T-cell (primary cell): ENCODE measurements around the gene ZRANB1. TPM values are rescaled to one million over a fixed set of nuclear protein-coding genes. Genes with fewer than 3 reads are reported as not detected.

ENCODE experiments used
- ATAC-seq, 4 experiments: fragments of 200-7000 bp in 3 of 4; fragments of 150-1000 bp in 1 of 4; cut with Tn5 transposase; replicated peaks in 1 of 4; 1 replicate in 3 of 4; 2 replicates in 1 of 4; pipeline ENCODE4 v1.10.0; 2021; ENCODE audit warnings: moderate library complexity in 3 of 4, mild to moderate bottlenecking in 2 of 4, moderate number of reproducible peaks in 1 of 4
- CTCF ChIA-PET, 2 donors: fragments of 300-600 bp; sonication (Branson Sonifier 250); formaldehyde crosslinking; loops; one replicate each; lab custom pipeline; 2022; ENCODE audit warnings: antibody characterized with exemption in 2 of 2; lab: Charles Lee
- POLR2A ChIA-PET, 2 donors: fragments of 300-600 bp; sonication (Branson Sonifier 250); formaldehyde crosslinking; loops; one replicate each; lab custom pipeline; 2022; ENCODE audit warnings: antibody characterized with exemption in 2 of 2; lab: Charles Lee
- DNase-seq, 35 experiments: peaks; one replicate each; pipeline versions ENCODE4 v3.0.0 to v3.0.0-alpha.2; 2013 to 2023
- H3K27ac ChIP-seq: one replicate; pipeline ENCODE4 v1.5.1; 2013; ENCODE audit warnings: low read length
- H3K27me3 ChIP-seq, 2 experiments: replicated peaks in 1 of 2; 1 replicate in 1 of 2; 2 replicates in 1 of 2; pipeline versions ENCODE4 v1.6.1 to v1.7.0; 2013; ENCODE audit warnings: low read length in 1 of 2, mixed read lengths in 1 of 2; ENCODE audit not compliant: control insufficient read depth in 2 of 2, insufficient read depth in 2 of 2; ENCODE audit errors: extremely low read depth in 1 of 2
- H3K36me3 ChIP-seq, 2 donors: 1 replicate in 1 of 2; 2 replicates in 1 of 2; pipeline versions ENCODE4 v1.6.1 to v1.7.0; 2013; ENCODE audit warnings: low read length in 1 of 2; ENCODE audit not compliant: control insufficient read depth in 2 of 2, insufficient read depth in 1 of 2; ENCODE audit errors: extremely low read depth in 1 of 2
- H3K4me1 ChIP-seq, 2 experiments: 1 replicate in 1 of 2; 2 replicates in 1 of 2; pipeline versions ENCODE4 v1.6.1 to v1.7.0; 2013; ENCODE audit warnings: low read length in 2 of 2, mixed read lengths in 1 of 2; ENCODE audit not compliant: insufficient read depth in 2 of 2, control insufficient read depth in 1 of 2; ENCODE audit errors: extremely low read depth in 1 of 2
- H3K4me3 ChIP-seq, 2 donors: 1 replicate in 1 of 2; 2 replicates in 1 of 2; pipeline versions ENCODE4 v1.5.1 to v1.7.0; 2013; ENCODE audit warnings: mild to moderate bottlenecking in 2 of 2, low read length in 1 of 2, moderate library complexity in 1 of 2; ENCODE audit not compliant: control insufficient read depth in 1 of 2; ENCODE audit errors: extremely low read depth in 1 of 2
- H3K9me3 ChIP-seq: 2 replicates; pipeline ENCODE4 v1.7.0; 2013
- H3K27ac Mint-ChIP-seq, 2 donors: one replicate each; pipeline ENCODE4 v1.8.0; 2020 to 2021; ENCODE audit warnings: mild to moderate bottlenecking in 2 of 2, mixed read lengths in 2 of 2
- H3K27me3 Mint-ChIP-seq, 2 donors: one replicate each; pipeline ENCODE4 v1.8.0; 2021 to 2022; ENCODE audit warnings: mixed read lengths in 2 of 2
- H3K36me3 Mint-ChIP-seq: one replicate; pipeline ENCODE4 v1.8.0; 2021; ENCODE audit warnings: mixed read lengths
- H3K4me1 Mint-ChIP-seq, 3 donors: one replicate each; pipeline ENCODE4 v1.8.0; 2020 to 2022; ENCODE audit warnings: mixed read lengths in 3 of 3, mild to moderate bottlenecking in 1 of 3
- H3K4me3 Mint-ChIP-seq, 3 donors: one replicate each; pipeline ENCODE4 v1.8.0; 2020 to 2022; ENCODE audit warnings: mild to moderate bottlenecking in 3 of 3, mixed read lengths in 3 of 3, moderate library complexity in 3 of 3
- H3K9me3 Mint-ChIP-seq, 3 donors: one replicate each; pipeline ENCODE4 v1.8.0; 2020 to 2022; ENCODE audit warnings: mixed read lengths in 3 of 3
- WGBS: methylation state at CpG from one replicate; pipeline ENCODE4 v1.1.5; 2013; ENCODE audit warnings: missing lambda C conversion rate; ENCODE audit not compliant: insufficient coverage; 5-methylcytosine and 5-hydroxymethylcytosine counted together
- total RNA-seq, 35 experiments: library from RNA in 6 of 35; stranded (reverse) in 6 of 35; fragments of 120-200 nt in 1 of 35; gene quantifications; one replicate each; pipeline versions ENCODE4 v1.2.1 to v1.2.4 and lab custom pipeline; 2013 to 2026

Gene ZRANB1
- total RNA-seq, 5 donors from 2014 or later (not counting 1 experiment from before 2014, with no cell fraction given), result 18.5 to 21.4 (median 19.1) TPM

- ATAC-seq, result no peak
- WGBS, result 96% methylated on average over 10 of the region's 11 CpGs
Measured at GRCh38 chr10:124995605-124996004, 53.7 kb downstream of the ZRANB1 start.

GRCh38 chr10:124996127-124996853 is 54.4 kb downstream of the ZRANB1 start:
- H3K4me3 ChIP-seq, result no peak overlapping the region
- peaks cover 0 to 3% of the 10 kb centered on the region in 2 donors for H3K36me3 ChIP-seq
- H3K9me3 Mint-ChIP-seq, result no peaks in the 10 kb centered on the region
- ChIA-PET CTCF (no interaction called here), POLR2A (no interaction called here)
- no peaks in the 10 kb centered on the region for H3K36me3 Mint-ChIP-seq
- H3K27me3 Mint-ChIP-seq, result peaks cover 0 to 3% of the 10 kb centered on the region in 2 donors
- ATAC-seq, result no peak
- DNase-seq, result peak in 1 of 35 experiments; percentile 6
- no peaks in the 10 kb centered on the region for H3K9me3 ChIP-seq
- H3K4me3 Mint-ChIP-seq, result no peak overlapping the region
- peaks cover 0 to 19% of the 10 kb centered on the region in 2 experiments for H3K27me3 ChIP-seq
- 93% methylated on average over 22 of the region's 24 CpGs for WGBS
- H3K27ac ChIP-seq, result no peak overlapping the region
- H3K4me1 ChIP-seq, result peaks cover 0 to 6% of the 10 kb centered on the region in 2 experiments
- no peaks in the 10 kb centered on the region for H3K4me1 Mint-ChIP-seq
- no peak overlapping the region for H3K27ac Mint-ChIP-seq

More at GRCh38 chr10:124995605-124996004, 53.7 kb downstream of the ZRANB1 start:
- Mint-ChIP-seq H3K36me3 (no peaks in the 10 kb centered on the region), H3K27ac (no peak overlapping the region), H3K4me1 (no peaks in the 10 kb centered on the region), H3K4me3 (no peak overlapping the region), H3K9me3 (no peaks in the 10 kb centered on the region), H3K27me3 (peaks cover 0 to 3% of the 10 kb centered on the region in 2 donors)
- POLR2A ChIA-PET, result no interaction called here
- Histone ChIP-seq H3K27me3 (peaks cover 0 to 13% of the 10 kb centered on the region in 2 experiments), H3K4me3 (no peak overlapping the region), H3K9me3 (no peaks in the 10 kb centered on the region), H3K4me1 (peaks cover 0 to 5% of the 10 kb centered on the region in 2 experiments), H3K36me3 (peaks cover 0 to 6% of the 10 kb centered on the region in 2 donors), H3K27ac (no peak overlapping the region)
- no peak for DNase-seq
- CTCF ChIA-PET, result no interaction called here

- DNase-seq (peak in 1 of 35 experiments; percentile 7), ATAC-seq (no peak)
- Mint-ChIP-seq H3K4me1 (no peaks in the 10 kb centered on the region), H3K36me3 (no peaks in the 10 kb centered on the region), H3K4me3 (no peak overlapping the region), H3K27me3 (peaks cover 0 to 3% of the 10 kb centered on the region in 2 donors), H3K27ac (no peak overlapping the region), H3K9me3 (no peaks in the 10 kb centered on the region)
- Histone ChIP-seq H3K4me3 (no peak overlapping the region), H3K4me1 (peaks cover 0 to 6% of the 10 kb centered on the region in 2 experiments), H3K27ac (no peak overlapping the region), H3K27me3 (peaks cover 0 to 24% of the 10 kb centered on the region in 2 experiments), H3K9me3 (no peaks in the 10 kb centered on the region), H3K36me3 (no peaks in the 10 kb centered on the region)
- ChIA-PET POLR2A (no interaction called here), CTCF (no interaction called here)
- WGBS, result 93% methylated on average over 13 of the region's 17 CpGs
Measured at GRCh38 chr10:124996854-124997215, 54.9 kb downstream of the ZRANB1 start.

- peak in 1 of 35 experiments; percentile 7 for DNase-seq
- ChIA-PET POLR2A (no interaction called here), CTCF (no interaction called here)
- no peaks in the 10 kb centered on the region for H3K4me1 Mint-ChIP-seq
- H3K27ac Mint-ChIP-seq, result no peak overlapping the region
- no peaks in the 10 kb centered on the region for H3K36me3 ChIP-seq
- no peaks in the 10 kb centered on the region for H3K36me3 Mint-ChIP-seq
- H3K4me3 Mint-ChIP-seq, result no peak overlapping the region
- no peak overlapping the region for H3K27ac ChIP-seq
- H3K9me3 ChIP-seq, result no peaks in the 10 kb centered on the region
- H3K4me3 ChIP-seq, result no peak overlapping the region
- 93% methylated on average over 8 of the region's 11 CpGs for WGBS
- H3K27me3 Mint-ChIP-seq, result peaks cover 0 to 3% of the 10 kb centered on the region in 2 donors
- peaks cover 0 to 6% of the 10 kb centered on the region in 2 experiments for H3K4me1 ChIP-seq
- ATAC-seq, result no peak
- no peaks in the 10 kb centered on the region for H3K9me3 Mint-ChIP-seq
- H3K27me3 ChIP-seq, result peaks cover 0 to 29% of the 10 kb centered on the region in 2 experiments
Measured at GRCh38 chr10:124997306-124997705, 55.4 kb downstream of the ZRANB1 start.

GRCh38 chr10:124997771-124998623 is 56.1 kb downstream of the ZRANB1 start:
- Histone ChIP-seq H3K4me3 (no peak overlapping the region), H3K9me3 (no peaks in the 10 kb centered on the region), H3K27ac (no peak overlapping the region), H3K27me3 (peaks cover 0 to 31% of the 10 kb centered on the region in 2 experiments), H3K36me3 (no peaks in the 10 kb centered on the region), H3K4me1 (peaks cover 0 to 6% of the 10 kb centered on the region in 2 experiments)
- Mint-ChIP-seq H3K9me3 (no peaks in the 10 kb centered on the region), H3K27me3 (peaks cover 0 to 3% of the 10 kb centered on the region in 2 donors), H3K27ac (no peak overlapping the region), H3K36me3 (no peaks in the 10 kb centered on the region), H3K4me3 (no peak overlapping the region), H3K4me1 (no peaks in the 10 kb centered on the region)
- 90% methylated on average over 35 of the region's 35 CpGs for WGBS
- DNase-seq (peak in 2 of 35 experiments; percentile 7 to 17), ATAC-seq (no peak)
- ChIA-PET CTCF (no interaction called here), POLR2A (no interaction called here)

GRCh38 chr10:124998624-124999291 is 56.8 kb downstream of the ZRANB1 start:
- peaks cover 0 to 6% of the 10 kb centered on the region in 2 experiments for H3K4me1 ChIP-seq
- Mint-ChIP-seq H3K27ac (no peak overlapping the region), H3K36me3 (no peaks in the 10 kb centered on the region), H3K27me3 (peaks cover 0 to 3% of the 10 kb centered on the region in 2 donors), H3K4me3 (no peak overlapping the region), H3K4me1 (no peaks in the 10 kb centered on the region), H3K9me3 (no peaks in the 10 kb centered on the region)
- no peaks in the 10 kb centered on the region for H3K9me3 ChIP-seq
- H3K36me3 ChIP-seq, result no peaks in the 10 kb centered on the region
- POLR2A ChIA-PET, result no interaction called here
- 88% methylated on average over 11 of the region's 16 CpGs for WGBS
- ATAC-seq, result no peak
- no peak overlapping the region for H3K4me3 ChIP-seq
- CTCF ChIA-PET, result no interaction called here
- DNase-seq, result no peak
- H3K27me3 ChIP-seq, result peaks cover 0 to 31% of the 10 kb centered on the region in 2 experiments
- H3K27ac ChIP-seq, result no peak overlapping the region
